ENCODE measurements around the gene PRPF4.

The PRPF4 gene

GRCh38 chr9:113298311-113298710 lies 22.9 kb downstream of the PRPF4 start:
- no peak overlapping the region for H4K8ac ChIP-seq (ENCODE audit: low read depth, low read length)
- no peak overlapping the region for H3K4ac ChIP-seq (ENCODE audit: low read length)
- H2AFZ ChIP-seq (ENCODE audit: low read length): no peak overlapping the region
- no peaks in the 10 kb centered on the region for H3K9me3 ChIP-seq (replicated peaks in 1 of 2; ENCODE audit: control insufficient read depth in 2 of 2, insufficient read depth in 1 of 2, low read depth in 1 of 2, low read length in 2 of 2)
- H2AK5ac ChIP-seq (ENCODE audit: low read depth, low read length): no peak overlapping the region
- peak overlapping the region; percentile 18 for H2BK15ac ChIP-seq (ENCODE audit: low read length)
- peaks cover 5 to 10% of the 10 kb centered on the region in 2 donors for H3K36me3 ChIP-seq (replicated peaks in 1 of 2; ENCODE audit: control insufficient read depth in 2 of 2, insufficient read depth in 2 of 2, low read length in 2 of 2)
- H4K91ac ChIP-seq (ENCODE audit: low read depth, low read length, poor library complexity): no peak overlapping the region
- H3K4me2 ChIP-seq (ENCODE audit: insufficient read depth, low read length, poor library complexity, severe bottlenecking): no peak overlapping the region
- H3K27ac ChIP-seq (replicated peaks; ENCODE audit: low read length): no peak overlapping the region
- H3K4me1 ChIP-seq (ENCODE audit: control insufficient read depth in 2 of 2, insufficient read depth in 1 of 2, low read depth in 1 of 2, low read length in 2 of 2): peaks cover 1 to 3% of the 10 kb centered on the region in 2 donors
- H3K27me3 ChIP-seq (ENCODE audit: control insufficient read depth in 3 of 3, insufficient read depth in 3 of 3, low read depth in 1 of 3, low read length in 3 of 3): no peaks in the 10 kb centered on the region
- H3K14ac ChIP-seq (ENCODE audit: low read length): peak overlapping the region; percentile 74
- no peaks in the 10 kb centered on the region for H3K79me1 ChIP-seq (ENCODE audit: low read depth, low read length)
- H2BK12ac ChIP-seq (ENCODE audit: low read length): no peak overlapping the region
- no peak overlapping the region for H3K23ac ChIP-seq (ENCODE audit: low read depth, low read length, poor library complexity)
- H3K18ac ChIP-seq (ENCODE audit: low read length): no peak overlapping the region
- no peak overlapping the region for H2BK120ac ChIP-seq (ENCODE audit: low read depth, low read length)
- H2BK5ac ChIP-seq (ENCODE audit: low read length): no peak overlapping the region
- WGBS, 2 donors (ENCODE audit: extremely low coverage in 2 of 2, insufficient read length in 2 of 2, insufficient replicate concordance in 1 of 2): no CpG with 5 or more reads among the region's 8 CpGs
- H3K4me3 ChIP-seq (ENCODE audit: low read length in 2 of 2): no peak overlapping the region
- no peak overlapping the region for H3K9ac ChIP-seq (ENCODE audit: low read depth, low read length, poor library complexity)
- no peak for DNase-seq (ENCODE audit: low spot score)

- no CpG with 5 or more reads among the region's 15 CpGs for WGBS, 2 donors (ENCODE audit: extremely low coverage in 2 of 2, insufficient read length in 2 of 2, insufficient replicate concordance in 1 of 2)
- Histone ChIP-seq H3K36me3 (replicated peaks in 1 of 2; ENCODE audit: control insufficient read depth in 2 of 2, insufficient read depth in 2 of 2, low read length in 2 of 2) (peaks cover 0 to 2% of the 10 kb centered on the region in 2 donors), H3K23ac (ENCODE audit: low read depth, low read length, poor library complexity) (peak overlapping the region; percentile 45), H4K8ac (ENCODE audit: low read depth, low read length) (no peak overlapping the region), H3K9me3 (replicated peaks in 1 of 2; ENCODE audit: control insufficient read depth in 2 of 2, insufficient read depth in 1 of 2, low read depth in 1 of 2, low read length in 2 of 2) (no peaks in the 10 kb centered on the region), H3K14ac (ENCODE audit: low read length) (no peak overlapping the region), H3K79me1 (ENCODE audit: low read depth, low read length) (no peaks in the 10 kb centered on the region), H3K4ac (ENCODE audit: low read length) (no peak overlapping the region), H3K4me2 (ENCODE audit: insufficient read depth, low read length, poor library complexity, severe bottlenecking) (no peak overlapping the region), H3K4me3 (ENCODE audit: low read length in 2 of 2) (no peak overlapping the region), H3K18ac (ENCODE audit: low read length) (no peak overlapping the region), H3K27me3 (ENCODE audit: control insufficient read depth in 3 of 3, insufficient read depth in 3 of 3, low read depth in 1 of 3, low read length in 3 of 3) (no peaks in the 10 kb centered on the region), H3K27ac (replicated peaks; ENCODE audit: low read length) (no peak overlapping the region), H2BK12ac (ENCODE audit: low read length) (no peak overlapping the region), H3K4me1 (ENCODE audit: control insufficient read depth in 2 of 2, insufficient read depth in 1 of 2, low read depth in 1 of 2, low read length in 2 of 2) (peaks cover 2 to 3% of the 10 kb centered on the region in 2 donors), H2AK5ac (ENCODE audit: low read depth, low read length) (peak overlapping the region; percentile 18), H2BK5ac (ENCODE audit: low read length) (peak overlapping the region; percentile 19), H2AFZ (ENCODE audit: low read length) (no peak overlapping the region), H4K91ac (ENCODE audit: low read depth, low read length, poor library complexity) (no peak overlapping the region), H2BK15ac (ENCODE audit: low read length) (no peak overlapping the region), H3K9ac (ENCODE audit: low read depth, low read length, poor library complexity) (no peak overlapping the region), H2BK120ac (ENCODE audit: low read depth, low read length) (no peak overlapping the region)
- DNase-seq (ENCODE audit: low spot score): no peak
Measured at GRCh38 chr9:113298924-113299770, 23.7 kb downstream of the PRPF4 start.

- Histone ChIP-seq H3K9ac (ENCODE audit: low read depth, low read length, poor library complexity) (no peak overlapping the region), H3K79me1 (ENCODE audit: low read depth, low read length) (no peaks in the 10 kb centered on the region), H3K18ac (ENCODE audit: low read length) (no peak overlapping the region), H2AK5ac (ENCODE audit: low read depth, low read length) (no peak overlapping the region), H3K27me3 (ENCODE audit: control insufficient read depth in 3 of 3, insufficient read depth in 3 of 3, low read depth in 1 of 3, low read length in 3 of 3) (no peaks in the 10 kb centered on the region), H4K91ac (ENCODE audit: low read depth, low read length, poor library complexity) (no peak overlapping the region), H3K36me3 (replicated peaks in 1 of 2; ENCODE audit: control insufficient read depth in 2 of 2, insufficient read depth in 2 of 2, low read length in 2 of 2) (no peaks in the 10 kb centered on the region), H3K4me3 (ENCODE audit: low read length in 2 of 2) (no peak overlapping the region), H3K23ac (ENCODE audit: low read depth, low read length, poor library complexity) (no peak overlapping the region), H3K9me3 (replicated peaks in 1 of 2; ENCODE audit: control insufficient read depth in 2 of 2, insufficient read depth in 1 of 2, low read depth in 1 of 2, low read length in 2 of 2) (no peaks in the 10 kb centered on the region), H3K14ac (ENCODE audit: low read length) (no peak overlapping the region), H3K4ac (ENCODE audit: low read length) (no peak overlapping the region), H2BK120ac (ENCODE audit: low read depth, low read length) (no peak overlapping the region), H3K4me2 (ENCODE audit: insufficient read depth, low read length, poor library complexity, severe bottlenecking) (no peak overlapping the region), H3K27ac (replicated peaks; ENCODE audit: low read length) (no peak overlapping the region), H4K8ac (ENCODE audit: low read depth, low read length) (no peak overlapping the region), H2BK15ac (ENCODE audit: low read length) (no peak overlapping the region), H3K4me1 (ENCODE audit: control insufficient read depth in 2 of 2, insufficient read depth in 1 of 2, low read depth in 1 of 2, low read length in 2 of 2) (peaks cover 2 to 3% of the 10 kb centered on the region in 2 donors), H2BK12ac (ENCODE audit: low read length) (no peak overlapping the region), H2AFZ (ENCODE audit: low read length) (no peak overlapping the region), H2BK5ac (ENCODE audit: low read length) (no peak overlapping the region)
- DNase-seq (ENCODE audit: low spot score): no peak
- no CpG with 5 or more reads among the region's 8 CpGs for WGBS, 2 donors (ENCODE audit: extremely low coverage in 2 of 2, insufficient read length in 2 of 2, insufficient replicate concordance in 1 of 2)
Measured at GRCh38 chr9:113299800-113300292, 24.4 kb downstream of the PRPF4 start.

- Histone ChIP-seq H2BK5ac (ENCODE audit: low read length) (no peak overlapping the region), H3K4me3 (ENCODE audit: low read length in 2 of 2) (no peak overlapping the region), H3K4ac (ENCODE audit: low read length) (no peak overlapping the region), H2BK120ac (ENCODE audit: low read depth, low read length) (no peak overlapping the region), H3K4me2 (ENCODE audit: insufficient read depth, low read length, poor library complexity, severe bottlenecking) (no peak overlapping the region), H3K79me1 (ENCODE audit: low read depth, low read length) (no peaks in the 10 kb centered on the region), H3K9me3 (replicated peaks in 1 of 2; ENCODE audit: control insufficient read depth in 2 of 2, insufficient read depth in 1 of 2, low read depth in 1 of 2, low read length in 2 of 2) (no peaks in the 10 kb centered on the region), H4K8ac (ENCODE audit: low read depth, low read length) (no peak overlapping the region), H3K27me3 (ENCODE audit: control insufficient read depth in 3 of 3, insufficient read depth in 3 of 3, low read depth in 1 of 3, low read length in 3 of 3) (no peaks in the 10 kb centered on the region), H2BK15ac (ENCODE audit: low read length) (no peak overlapping the region), H3K18ac (ENCODE audit: low read length) (no peak overlapping the region), H3K4me1 (ENCODE audit: control insufficient read depth in 2 of 2, insufficient read depth in 1 of 2, low read depth in 1 of 2, low read length in 2 of 2) (peaks cover 2 to 3% of the 10 kb centered on the region in 2 donors), H3K9ac (ENCODE audit: low read depth, low read length, poor library complexity) (no peak overlapping the region), H3K27ac (replicated peaks; ENCODE audit: low read length) (no peak overlapping the region), H3K23ac (ENCODE audit: low read depth, low read length, poor library complexity) (no peak overlapping the region), H2AFZ (ENCODE audit: low read length) (no peak overlapping the region), H4K91ac (ENCODE audit: low read depth, low read length, poor library complexity) (no peak overlapping the region), H2BK12ac (ENCODE audit: low read length) (no peak overlapping the region), H2AK5ac (ENCODE audit: low read depth, low read length) (no peak overlapping the region), H3K14ac (ENCODE audit: low read length) (no peak overlapping the region), H3K36me3 (replicated peaks in 1 of 2; ENCODE audit: control insufficient read depth in 2 of 2, insufficient read depth in 2 of 2, low read length in 2 of 2) (no peaks in the 10 kb centered on the region)
- WGBS, 2 donors (ENCODE audit: extremely low coverage in 2 of 2, insufficient read length in 2 of 2, insufficient replicate concordance in 1 of 2): no CpG with 5 or more reads among the region's 8 CpGs
- no peak for DNase-seq (ENCODE audit: low spot score)
Measured at GRCh38 chr9:113301548-113301947, 26.1 kb downstream of the PRPF4 start.
